HG02870 (cell line): ENCODE results near the gene ZBTB38.

Source experiments
- ATAC-seq: cut with Tn5 transposase; IDR thresholded peaks from one replicate; pipeline ENCODE4 v1.9.1; 2021; ENCODE audit warnings: mild to moderate bottlenecking, moderate library complexity; ENCODE audit not compliant: unreplicated experiment

ZBTB38 gene

DNA sequence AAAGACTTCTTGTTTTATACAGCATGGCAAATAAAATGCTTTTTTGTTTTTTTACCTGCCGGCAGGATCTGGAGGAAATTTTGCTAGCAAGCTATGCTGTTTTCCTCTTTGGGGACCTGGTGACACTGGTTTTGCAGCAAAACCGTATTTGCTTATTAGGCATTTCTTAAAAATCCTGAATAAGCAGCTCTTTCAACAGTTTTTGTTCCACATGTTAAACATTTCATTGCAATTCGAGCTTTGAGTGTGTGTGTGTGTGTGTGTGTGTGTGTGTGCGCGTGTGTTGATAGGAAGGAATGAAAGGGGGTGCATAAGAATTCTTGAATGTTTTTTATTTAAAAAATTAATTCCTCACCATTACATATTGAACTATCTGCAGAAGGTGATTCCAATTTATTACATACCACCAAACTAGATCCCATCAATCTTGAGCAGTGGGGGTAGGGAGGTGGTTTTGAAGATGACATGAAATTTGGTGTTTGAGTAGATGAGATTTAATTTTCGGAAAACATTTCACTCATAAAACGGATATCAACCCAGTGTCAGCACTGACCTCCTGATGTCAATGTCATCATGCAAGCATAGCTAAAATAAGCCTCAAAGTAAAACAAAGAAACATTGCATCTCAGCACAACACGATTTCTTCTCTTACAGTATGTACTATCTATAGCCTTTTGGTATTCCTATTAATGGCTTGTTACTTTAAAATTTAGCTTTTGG, 17.3 kb downstream of the ZBTB38 start:
- no peak for ATAC-seq

DNA sequence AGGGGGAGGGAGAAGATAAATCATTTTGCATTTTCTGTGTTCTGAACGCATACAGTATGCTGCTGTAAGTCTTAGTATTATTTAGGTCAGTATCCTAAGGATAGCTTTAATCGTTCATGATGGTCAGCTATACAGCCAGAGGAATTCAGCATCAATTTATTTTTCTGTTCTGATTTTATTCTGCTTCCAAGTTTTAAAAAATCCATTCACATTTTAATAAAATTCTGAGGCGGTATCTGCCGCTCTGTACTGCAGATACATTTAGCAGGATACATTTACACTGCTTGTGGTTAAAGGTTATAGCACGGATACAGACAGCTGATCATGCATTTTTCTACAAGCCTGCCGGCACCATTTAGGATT, 17.8 kb downstream of the ZBTB38 start:
- no peak for ATAC-seq

DNA sequence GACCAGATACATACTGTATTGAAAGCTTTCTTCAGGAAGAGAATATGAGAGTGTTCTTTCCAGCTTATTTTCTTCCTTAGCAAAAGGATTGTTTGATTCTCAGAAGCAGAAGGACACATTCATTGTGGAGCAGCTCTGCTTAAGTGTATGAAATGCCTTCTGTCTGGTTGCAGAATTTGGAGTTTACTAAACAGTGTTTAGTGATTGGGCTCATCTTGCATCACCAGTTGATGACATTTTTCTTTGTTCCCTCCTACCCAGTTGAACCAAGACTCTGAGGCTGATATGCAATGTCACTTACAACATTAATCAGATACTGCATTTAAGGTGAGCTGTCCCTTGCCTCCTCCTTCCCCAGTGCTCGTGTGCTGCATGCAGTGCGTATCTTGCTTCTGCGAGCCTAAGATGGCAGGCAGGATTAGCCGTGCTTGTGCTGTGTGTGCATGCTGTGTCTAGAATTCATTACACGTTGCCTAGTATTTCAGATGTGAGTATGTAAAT, 18.4 kb downstream of the ZBTB38 start:
- ATAC-seq = no peak

DNA sequence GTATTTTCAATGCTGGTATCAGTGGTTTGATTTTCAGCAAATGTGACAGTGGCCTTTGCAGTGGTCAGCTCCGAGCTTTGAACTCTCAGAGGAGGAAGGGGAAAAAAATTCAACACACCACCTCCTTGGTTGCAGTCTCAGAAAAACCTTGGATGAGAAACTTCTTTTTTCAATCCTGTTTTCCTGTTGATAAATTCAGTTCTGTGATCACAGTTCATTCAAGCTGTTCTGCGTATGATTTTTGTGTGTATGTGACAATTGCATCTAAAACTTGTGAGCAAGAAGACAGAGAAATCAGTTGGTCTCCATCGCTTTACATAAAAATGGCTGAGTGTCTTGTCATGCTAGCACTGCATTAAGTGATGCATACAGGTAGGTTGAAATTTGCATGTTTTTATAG, 19.2 kb downstream of the ZBTB38 start:
- ATAC-seq = no peak

DNA sequence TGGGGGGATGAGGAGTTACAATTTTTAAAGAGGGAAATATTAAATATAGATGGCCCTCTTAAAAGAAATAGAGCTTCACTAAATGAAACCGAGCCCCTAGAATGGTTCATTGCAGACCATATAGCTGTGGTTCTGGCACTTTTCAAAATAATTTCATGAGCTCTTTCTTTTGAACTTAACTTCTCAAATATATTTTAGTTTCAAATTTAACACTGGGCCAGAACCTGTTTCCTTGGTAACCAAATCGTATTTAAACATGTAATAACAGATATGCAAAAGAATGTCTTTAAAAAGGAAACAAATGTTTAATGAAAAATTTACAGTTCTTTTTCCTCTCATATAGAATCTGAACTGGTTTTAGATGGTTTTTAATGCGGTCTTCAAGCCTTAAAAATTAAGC, 20.1 kb downstream of the ZBTB38 start:
- ATAC-seq = no peak

DNA sequence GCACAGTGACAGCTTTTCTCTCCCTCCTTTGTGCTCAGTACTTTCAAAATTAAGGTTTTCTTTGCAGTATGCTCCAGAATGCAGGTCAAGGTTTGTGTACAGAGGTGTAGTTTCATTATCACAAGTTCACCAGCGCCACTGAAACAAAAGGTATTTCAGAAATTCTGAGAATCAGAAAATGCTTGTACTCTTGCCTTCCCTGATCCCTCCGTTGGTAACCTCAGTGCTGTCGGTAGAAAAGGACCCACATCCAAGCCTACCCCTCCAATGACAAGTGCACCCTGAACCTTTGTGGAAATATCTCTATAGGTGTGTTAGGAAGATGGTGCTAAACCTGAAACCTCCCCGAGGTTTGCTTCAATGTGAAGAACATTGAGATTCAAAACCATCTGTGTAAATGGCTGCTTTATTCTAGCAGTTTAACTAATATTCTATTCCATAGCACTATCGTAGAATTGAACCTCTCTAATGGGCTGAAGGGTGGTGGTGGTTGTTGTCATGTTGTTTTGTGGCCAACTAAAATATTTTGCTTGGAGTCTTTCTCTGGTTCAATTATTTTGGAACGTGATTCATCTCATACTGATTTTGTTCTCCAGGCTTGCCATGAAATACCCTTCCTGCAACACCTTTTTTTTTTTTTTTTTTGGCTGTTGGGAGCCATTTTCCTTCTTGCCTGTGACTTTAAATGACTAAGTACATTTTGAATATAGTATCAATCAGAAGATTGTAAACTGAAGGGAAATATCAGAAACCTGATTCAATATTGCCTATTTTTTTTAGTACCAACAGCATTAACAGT, 20.7 kb downstream of the ZBTB38 start:
- ATAC-seq = peak; percentile 46

DNA sequence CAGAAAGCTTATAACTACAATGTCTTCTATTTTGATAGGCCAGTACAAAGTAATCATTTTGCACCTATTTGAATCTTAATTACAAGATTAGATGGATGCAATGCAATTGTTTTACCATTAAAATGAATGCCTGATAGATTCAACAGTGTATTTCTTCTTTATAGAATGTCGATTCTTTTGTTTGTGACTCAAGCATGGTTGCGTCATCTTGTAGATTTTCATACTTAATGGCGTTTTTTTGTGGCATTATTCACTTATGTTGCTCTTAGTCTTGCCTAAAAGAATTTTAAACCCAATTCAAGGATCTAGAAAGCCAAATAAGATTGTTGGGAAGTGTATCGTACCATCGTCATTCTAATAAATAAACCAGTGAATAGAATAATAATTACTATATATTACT, 21.4 kb downstream of the ZBTB38 start:
- no peak for ATAC-seq

DNA sequence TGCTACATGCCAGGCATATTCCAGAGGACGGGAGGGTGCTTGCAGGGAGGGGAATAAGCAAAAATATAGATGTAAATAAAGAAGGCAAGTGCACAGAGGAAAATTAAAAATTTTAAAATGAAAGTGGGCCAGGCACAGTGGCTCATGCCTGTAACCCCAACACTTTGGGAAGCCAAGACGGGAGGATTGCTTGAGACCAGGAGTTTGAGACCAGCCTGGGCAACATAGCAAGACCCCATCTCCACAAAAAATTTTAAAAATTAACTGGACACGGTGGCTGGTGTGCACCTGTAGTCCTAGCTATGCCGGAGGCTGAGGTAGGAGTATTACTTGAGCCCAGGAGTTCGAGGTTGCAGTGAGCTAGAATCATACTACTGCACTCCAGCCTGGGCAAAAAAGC, 22.4 kb downstream of the ZBTB38 start:
- ATAC-seq = no peak

DNA sequence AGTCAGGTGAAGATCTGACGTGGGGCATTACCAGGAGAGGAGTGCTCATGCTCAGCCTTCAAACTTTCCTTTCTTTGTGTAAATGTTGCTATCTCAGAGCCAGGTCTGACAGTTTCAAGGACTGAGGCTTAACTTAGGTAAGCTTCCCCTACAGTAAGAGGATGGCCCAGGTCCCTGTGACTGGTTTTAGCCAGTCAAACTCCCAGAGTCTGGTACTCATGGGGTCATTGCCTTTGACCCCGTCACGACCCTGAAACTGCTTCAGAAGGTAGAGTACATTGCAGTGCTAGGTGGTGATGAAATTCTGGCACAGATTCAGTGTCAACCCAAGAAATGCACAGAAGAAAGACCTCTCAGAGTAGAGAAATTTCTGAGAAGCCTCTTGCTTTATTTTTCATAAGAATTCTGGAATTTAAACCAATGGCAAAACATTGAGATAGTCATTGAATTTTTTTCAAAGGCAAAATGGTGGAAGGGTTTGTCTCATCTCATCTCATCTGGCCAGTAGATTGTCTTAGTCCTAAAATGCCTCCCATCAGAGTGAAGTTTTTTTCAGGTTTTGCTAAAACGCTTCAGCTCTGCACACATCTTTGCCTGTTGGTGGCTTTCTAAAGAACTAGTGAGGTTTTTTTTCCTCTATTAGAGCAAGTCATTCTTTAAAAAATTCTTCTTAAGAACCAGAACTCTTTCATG, 23.1 kb downstream of the ZBTB38 start:
- no peak for ATAC-seq

DNA sequence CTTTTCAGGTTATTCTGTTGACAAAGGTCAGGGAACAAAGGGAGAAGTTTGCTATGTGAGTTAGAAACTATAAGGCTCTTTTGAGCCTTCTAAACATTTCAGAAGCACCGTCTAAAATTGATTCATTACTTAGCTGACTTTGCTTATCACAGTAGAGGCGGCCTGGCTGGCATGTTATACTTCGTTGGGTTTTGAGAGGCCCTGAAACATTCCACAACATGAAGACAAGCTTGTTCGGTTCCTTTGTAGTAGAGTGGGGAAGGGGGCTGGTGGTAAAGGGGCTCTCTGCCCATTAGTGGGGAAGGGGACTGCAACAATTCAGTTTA, 23.6 kb downstream of the ZBTB38 start:
- no peak for ATAC-seq

DNA sequence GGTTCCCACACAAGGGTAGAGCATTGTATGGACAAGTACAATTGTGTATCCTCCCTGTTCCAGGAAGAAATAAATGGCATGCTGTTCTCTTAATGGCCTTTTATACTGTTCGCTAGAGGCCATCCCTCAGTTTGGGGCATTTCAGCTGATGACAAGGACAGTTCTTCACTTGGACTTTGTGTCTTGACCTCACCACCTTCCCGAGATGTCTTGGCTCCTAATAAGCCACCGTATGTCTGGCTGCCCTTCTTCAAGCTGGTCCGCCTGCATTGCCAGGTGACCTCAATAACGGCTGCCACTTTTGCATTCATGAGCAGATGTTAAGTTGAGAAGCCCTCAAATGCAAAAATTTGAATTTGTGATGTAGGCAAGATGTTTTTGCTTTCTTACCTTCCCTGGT, 24.1 kb downstream of the ZBTB38 start:
- no peak for ATAC-seq

DNA sequence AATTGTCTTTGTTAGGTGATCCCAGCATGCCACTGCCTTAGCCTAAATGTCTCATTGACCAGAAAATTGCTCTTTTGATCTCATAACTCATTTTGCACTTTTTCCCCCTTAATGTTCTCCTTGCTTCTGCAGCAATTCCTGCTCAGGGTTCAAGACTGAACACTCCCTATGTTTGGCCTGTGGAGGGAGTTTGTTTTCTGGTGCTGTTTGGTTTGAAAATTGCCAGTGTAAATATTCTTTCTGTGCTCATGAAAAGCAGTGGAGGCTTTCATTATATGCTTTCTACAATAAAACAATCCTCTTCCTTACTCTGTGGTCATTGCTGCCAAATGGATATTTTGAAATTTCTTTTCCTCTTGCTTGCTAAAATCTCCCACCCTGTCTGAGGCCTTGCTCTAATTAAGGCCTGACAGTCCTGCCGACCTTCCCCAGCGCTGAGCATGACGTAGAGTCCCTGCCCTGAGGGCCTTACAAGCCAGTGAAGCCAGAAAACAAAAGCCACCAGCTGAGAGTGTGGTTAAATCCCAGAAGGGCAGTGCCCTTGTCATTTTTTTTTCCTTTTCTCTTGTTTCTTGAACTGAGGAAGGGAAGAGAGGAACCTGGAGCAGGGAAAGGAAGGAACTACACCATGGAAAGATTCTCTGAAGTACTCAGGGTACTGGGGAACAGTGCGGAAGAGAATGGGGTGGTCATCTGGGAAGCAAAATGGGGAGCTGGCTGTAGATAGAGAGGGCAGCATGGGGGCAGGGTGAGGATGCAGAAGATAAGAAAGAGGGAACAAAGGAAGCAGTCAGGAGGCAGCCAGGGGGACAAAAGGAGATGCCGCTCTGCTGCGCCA, 24.8 kb downstream of the ZBTB38 start:
- ATAC-seq = no peak

DNA sequence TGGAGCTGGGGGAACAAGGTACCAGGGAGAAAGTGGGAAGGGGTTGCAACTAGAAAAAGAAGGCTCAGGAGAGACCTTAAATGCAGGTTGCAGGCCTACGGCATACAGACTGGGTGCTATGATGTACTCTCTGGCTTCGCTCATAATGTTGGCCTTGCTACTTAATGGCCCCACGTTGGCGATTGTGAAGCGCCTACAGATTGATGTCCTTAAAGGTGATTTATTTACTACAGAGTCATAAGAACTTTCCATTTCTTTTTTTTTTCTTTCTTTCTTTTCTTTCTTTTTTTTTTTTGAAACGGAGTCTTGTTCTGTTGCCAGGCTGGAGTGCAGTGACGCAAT, 25.4 kb downstream of the ZBTB38 start:
- no peak for ATAC-seq

DNA sequence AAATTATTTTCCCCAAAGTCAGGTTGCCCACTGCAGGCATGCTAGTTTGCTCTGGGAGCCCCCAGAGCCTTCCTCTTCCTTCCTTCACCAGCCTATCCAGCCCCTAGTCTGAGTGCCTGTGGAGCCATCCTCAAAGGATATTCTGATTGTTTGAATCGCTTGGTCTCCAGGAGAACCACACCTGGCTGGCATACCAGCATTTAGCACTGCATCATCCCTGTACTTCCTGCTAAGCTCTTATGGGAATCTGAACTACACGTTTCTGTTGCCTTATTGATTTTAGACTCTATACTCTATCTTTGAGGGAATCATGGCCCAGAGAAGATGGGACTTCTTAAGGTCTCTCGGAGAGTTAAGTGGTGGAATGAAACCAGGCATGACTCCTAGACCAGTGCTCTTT, 26.3 kb downstream of the ZBTB38 start:
- ATAC-seq = no peak

DNA sequence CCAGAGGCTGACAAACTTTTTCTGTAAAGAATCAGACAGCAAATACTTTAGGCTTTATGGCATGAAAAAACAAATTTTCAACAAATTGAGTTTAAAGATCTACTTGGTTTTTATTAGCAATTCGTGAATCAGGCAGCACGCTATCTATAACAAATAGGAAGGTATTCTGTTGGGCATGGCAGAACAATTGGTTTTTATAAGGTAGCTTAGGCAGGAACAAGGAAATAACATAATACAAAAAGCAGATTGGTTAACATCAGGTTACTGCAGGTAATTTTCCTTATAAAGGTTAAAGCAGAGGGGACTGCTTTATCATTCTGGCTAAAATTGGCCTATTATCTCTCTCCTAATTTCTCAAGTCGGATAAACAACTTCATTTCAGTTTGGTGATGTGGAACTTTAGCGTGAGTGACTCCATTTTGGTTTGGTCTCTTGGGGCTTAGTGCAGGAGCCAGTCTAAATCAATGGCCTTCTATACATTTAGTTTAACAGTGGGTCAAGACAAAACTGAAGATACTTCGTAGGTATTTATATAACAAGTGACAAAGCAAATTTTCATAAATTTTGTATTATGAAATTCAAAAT, 26.8 kb downstream of the ZBTB38 start:
- no peak for ATAC-seq

DNA sequence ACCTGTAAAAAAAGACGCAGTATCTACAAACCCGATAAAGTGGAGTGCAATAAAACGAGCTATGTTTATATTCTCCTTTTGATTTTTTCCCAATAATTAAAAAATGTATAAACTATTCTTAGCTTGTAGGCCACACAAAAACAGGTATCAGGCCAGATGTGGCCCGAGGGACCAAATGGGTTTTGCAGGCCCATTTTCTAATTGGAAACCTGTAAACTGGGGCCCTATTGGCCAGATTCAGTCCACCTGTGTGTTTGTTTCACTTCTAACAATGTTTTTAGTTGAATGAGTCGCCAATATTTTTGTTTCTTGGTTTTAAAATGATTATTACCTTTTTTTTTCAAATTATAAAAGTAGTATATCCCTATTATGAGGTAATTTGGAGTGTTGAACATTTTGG, 29.7 kb downstream of the ZBTB38 start:
- no peak for ATAC-seq

DNA sequence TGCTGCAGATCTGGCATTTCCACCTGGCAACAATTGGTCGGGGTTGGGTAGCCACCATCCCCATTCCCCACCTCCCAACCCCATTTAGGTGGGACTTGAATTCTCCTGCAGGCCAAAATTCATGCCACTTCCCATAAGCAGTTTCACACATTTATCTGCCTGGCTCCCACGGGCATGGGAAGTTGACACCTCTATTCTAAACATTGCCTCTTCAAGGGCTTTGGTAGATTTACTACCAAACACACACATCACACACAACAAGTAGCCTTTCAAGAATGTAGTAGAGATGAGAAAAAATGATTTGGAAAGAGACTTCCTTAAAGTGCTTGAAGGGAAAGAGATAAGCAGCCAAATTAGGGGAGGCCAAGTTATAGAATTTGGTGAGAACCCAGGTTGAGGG, 30.9 kb downstream of the ZBTB38 start:
- ATAC-seq = no peak

DNA sequence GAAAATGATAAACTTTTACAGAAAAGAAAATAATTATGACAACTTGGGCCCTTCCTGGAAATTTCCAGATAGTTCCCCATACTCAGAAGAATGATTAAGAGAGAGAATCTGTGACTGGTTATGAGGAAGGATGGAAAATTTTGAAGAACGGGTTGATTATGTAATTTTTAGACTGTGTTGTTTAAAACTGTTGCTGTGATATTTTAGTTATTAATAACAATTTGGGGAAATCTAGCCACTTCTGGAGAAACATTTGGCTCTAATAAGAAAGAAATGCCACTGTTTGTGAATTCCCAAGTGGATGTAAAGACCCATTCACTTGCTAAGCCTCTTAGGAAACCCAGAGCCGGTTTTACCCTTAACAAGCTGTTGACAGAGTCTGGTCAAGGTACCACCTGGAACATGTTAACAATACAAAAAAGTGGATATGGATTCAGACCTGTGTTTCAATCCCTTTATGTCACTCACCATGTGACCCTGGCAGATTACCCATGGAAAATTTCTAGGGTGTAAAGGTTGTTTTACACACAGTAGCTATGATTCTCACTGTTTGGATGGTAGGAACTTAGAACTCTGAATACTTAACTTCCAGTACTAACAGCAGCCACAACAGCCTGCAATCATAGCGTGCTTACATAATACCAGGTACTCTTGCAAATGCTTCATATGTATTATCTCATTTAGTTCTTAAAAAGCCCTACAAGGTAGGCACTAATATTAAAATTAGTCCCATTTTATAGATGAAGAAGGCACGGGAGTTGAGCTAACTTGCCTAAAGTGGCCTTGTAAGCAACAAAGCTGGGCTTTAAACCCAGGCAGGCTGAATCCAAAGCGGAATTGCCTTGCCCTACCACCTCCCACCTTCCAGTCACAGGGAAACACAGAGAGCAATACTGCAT, 32.0 kb downstream of the ZBTB38 start:
- ATAC-seq = no peak

DNA sequence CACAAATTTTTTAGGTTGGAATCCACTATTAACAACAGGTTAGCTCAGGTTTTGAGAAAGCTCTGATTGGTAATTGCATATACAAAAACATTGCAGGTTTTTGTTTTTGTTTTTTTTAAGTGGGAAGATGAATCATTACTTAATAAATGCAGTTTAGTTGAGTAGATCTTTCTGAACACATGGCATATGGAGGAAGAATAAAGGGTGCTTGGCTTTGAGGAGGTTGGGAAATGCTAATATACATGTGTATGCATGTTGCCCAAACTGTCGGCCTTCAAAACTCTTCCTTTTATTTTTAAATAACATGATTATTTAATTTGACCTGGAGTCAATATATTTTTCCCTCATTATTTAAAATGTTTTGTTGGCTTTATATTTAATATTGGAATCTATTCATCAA, 32.8 kb downstream of the ZBTB38 start:
- no peak for ATAC-seq
